Skeletal muscle tissue (tissue), 4 donors: ENCODE results near the gene ENTHD1. TPM values are rescaled to one million over a fixed set of nuclear protein-coding genes. Genes with fewer than 3 reads are reported as not detected.
"Not testable (repeated sequence)": the region's sequence is repeated elsewhere in the genome, so short reads cannot be mapped to it uniquely, and the experiment has no call there.

Experiments used
- H3K27ac ChIP-seq: one replicate; pipeline ENCODE4 v1.7.0; 2013; ENCODE audit warnings: mild to moderate bottlenecking, low read depth, low read length, inconsistent platforms
- H3K27me3 ChIP-seq, 3 donors: one replicate each; pipeline ENCODE4 v1.7.0; 2013; ENCODE audit warnings: low read length in 3 of 3; ENCODE audit not compliant: control insufficient read depth in 3 of 3, insufficient read depth in 3 of 3
- H3K36me3 ChIP-seq, 3 donors: one replicate each; pipeline ENCODE4 v1.7.0; 2013; ENCODE audit warnings: low read length in 3 of 3; ENCODE audit not compliant: control insufficient read depth in 3 of 3, insufficient read depth in 3 of 3
- H3K4me1 ChIP-seq, 3 donors: one replicate each; pipeline ENCODE4 v1.7.0; 2013; ENCODE audit warnings: low read length in 3 of 3, mild to moderate bottlenecking in 3 of 3; ENCODE audit not compliant: control insufficient read depth in 3 of 3, insufficient read depth in 3 of 3
- H3K4me3 ChIP-seq, 3 donors: one replicate each; pipeline ENCODE4 v1.7.0; 2013; ENCODE audit warnings: low read length in 3 of 3
- H3K9ac ChIP-seq, 3 donors: one replicate each; pipeline ENCODE4 v1.7.0; 2013; ENCODE audit warnings: low read length in 3 of 3, mild to moderate bottlenecking in 3 of 3, moderate library complexity in 2 of 3, low read depth in 1 of 3
- H3K9me3 ChIP-seq, 3 donors: one replicate each; pipeline ENCODE4 v1.7.0; 2013; ENCODE audit warnings: low read length in 3 of 3; ENCODE audit not compliant: control insufficient read depth in 3 of 3
- total RNA-seq: library from RNA; depleted of rRNA; stranded (reverse); fragments of >200 nt; gene quantifications from one replicate; pipeline ENCODE4 v1.2.3, GENCODE V29; 2014
- donor health status: Osteomylitis.

The ENTHD1 gene
- total RNA-seq, 1 donor from 2014 or later: not detected

DNA sequence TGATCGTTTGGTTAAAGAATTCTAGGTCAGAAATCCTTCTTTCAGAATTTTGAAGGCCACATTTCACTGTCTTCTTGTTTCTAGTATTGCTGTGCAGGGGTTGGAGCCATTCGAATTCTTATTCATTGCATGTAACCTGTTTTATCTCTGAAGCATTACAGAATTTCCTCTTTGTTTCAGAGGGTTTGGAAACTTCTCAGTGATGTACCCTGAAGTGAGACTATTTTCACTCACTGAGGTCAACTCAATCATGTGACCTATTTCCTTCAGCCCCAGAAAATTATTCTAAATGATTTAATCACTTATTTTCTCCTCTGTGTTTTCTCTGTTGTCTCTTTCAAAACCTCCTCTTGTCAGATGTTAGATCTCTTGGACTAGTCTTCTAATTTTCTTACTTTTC lies 147.8 kb downstream of the ENTHD1 start:
- peaks cover 0 to 2% (median 0%) of the 10 kb centered on the region in 3 donors for H3K9me3 ChIP-seq
- H3K9ac ChIP-seq: no peak overlapping the region
- H3K36me3 ChIP-seq: no peaks in the 10 kb centered on the region
- no peak overlapping the region for H3K4me3 ChIP-seq
- H3K27ac ChIP-seq: no peak overlapping the region
- H3K4me1 ChIP-seq: no peaks in the 10 kb centered on the region
- peaks cover 0 to 11% (median 7%) of the 10 kb centered on the region in 3 donors for H3K27me3 ChIP-seq

DNA sequence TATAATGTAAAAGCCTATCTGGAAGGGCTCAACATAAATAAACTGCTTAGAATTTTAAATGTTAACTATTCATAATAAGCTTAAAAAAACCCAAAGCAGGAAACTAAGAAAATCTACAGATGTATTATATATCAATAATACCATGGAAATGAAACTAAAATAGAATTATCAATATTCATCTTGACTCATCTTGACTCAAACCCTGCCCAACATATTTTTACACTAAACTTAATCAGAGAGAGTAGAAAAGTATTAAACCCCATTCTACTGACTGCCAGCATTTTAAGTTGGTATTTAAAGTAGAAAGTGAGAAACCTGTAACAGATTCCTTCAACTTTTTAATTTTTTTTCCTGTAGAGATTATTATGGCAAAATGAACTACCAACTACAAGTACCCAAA lies 149.2 kb downstream of the ENTHD1 start:
- H3K4me1 ChIP-seq: no peaks in the 10 kb centered on the region
- H3K27me3 ChIP-seq: peaks cover 0 to 11% (median 7%) of the 10 kb centered on the region in 3 donors
- peaks cover 0 to 2% (median 2%) of the 10 kb centered on the region in 3 donors for H3K9me3 ChIP-seq
- no peak overlapping the region for H3K9ac ChIP-seq
- H3K4me3 ChIP-seq: no peak overlapping the region
- no peaks in the 10 kb centered on the region for H3K36me3 ChIP-seq
- H3K27ac ChIP-seq: no peak overlapping the region

GRCh38 chr22:39743935-39744334 lies 149.6 kb downstream of the ENTHD1 start:
- no peak overlapping the region for H3K9ac ChIP-seq
- H3K4me3 ChIP-seq: no peak overlapping the region
- H3K27me3 ChIP-seq: peaks cover 0 to 11% (median 6%) of the 10 kb centered on the region in 3 donors
- H3K9me3 ChIP-seq: peaks cover 0 to 2% (median 2%) of the 10 kb centered on the region in 3 donors
- H3K36me3 ChIP-seq: no peaks in the 10 kb centered on the region
- no peak overlapping the region for H3K27ac ChIP-seq
- H3K4me1 ChIP-seq: no peaks in the 10 kb centered on the region

DNA sequence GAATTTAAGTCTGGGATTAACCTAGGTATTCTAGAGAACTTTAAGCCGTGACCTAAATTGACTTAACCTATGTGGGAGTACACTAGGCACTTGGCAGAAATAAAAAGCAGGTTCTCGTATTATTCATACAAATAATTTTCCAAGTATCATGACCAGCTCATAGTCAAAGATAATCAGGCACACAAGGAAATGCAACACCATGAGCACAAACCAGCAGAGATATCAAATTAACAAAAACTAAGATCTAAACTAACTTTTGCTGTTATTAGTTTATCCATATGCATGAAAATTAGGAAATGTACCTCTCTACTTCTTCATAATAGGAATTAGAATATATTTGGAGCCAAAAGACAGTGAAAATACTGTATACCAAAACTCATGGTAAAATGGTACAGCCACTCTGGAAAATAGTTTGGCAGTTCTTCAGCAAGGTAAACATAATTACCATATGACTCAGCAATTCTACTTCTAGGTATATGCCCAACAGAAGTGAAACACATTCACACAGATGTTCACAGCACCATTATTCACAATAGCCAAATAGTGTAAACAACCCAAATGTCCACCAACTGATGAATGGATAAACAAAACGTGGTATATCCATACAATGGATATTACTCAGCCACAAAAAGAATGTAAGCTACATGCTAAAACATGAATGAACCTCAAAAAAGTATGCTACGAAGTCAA lies 154.1 kb downstream of the ENTHD1 start:
- Histone ChIP-seq H3K9me3 (peaks cover 0 to 2% (median 0%) of the 10 kb centered on the region in 3 donors), H3K9ac (no peak overlapping the region), H3K4me3 (no peak overlapping the region), H3K27ac (no peak overlapping the region), H3K36me3 (no peaks in the 10 kb centered on the region), H3K4me1 (no peaks in the 10 kb centered on the region), H3K27me3 (peaks cover 0 to 23% (median 6%) of the 10 kb centered on the region in 3 donors)

GRCh38 chr22:39738746-39739145 lies 154.8 kb downstream of the ENTHD1 start:
- H3K27ac ChIP-seq: no peak overlapping the region
- peaks cover 0 to 20% (median 6%) of the 10 kb centered on the region in 3 donors for H3K27me3 ChIP-seq
- H3K36me3 ChIP-seq: no peaks in the 10 kb centered on the region

DNA sequence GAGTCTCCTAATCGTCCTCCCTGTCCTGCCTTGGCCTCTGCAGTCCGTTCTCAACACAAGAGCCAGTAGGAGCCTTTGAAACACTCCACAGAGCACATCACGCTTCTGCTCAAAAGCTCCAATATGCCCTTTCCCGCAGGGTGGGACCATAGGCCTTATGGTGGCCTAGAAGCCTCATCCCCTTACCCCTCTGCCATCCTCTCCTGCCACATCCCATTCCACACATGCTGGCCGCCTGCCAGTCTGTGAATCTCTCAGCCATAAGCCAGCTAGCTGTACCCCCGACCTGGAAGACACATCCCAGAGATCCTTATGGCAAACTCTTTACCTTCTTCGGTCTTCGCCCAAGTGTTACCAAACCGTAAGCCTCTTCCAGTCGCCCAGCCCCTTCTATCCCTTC lies 157.8 kb downstream of the ENTHD1 start:
- Histone ChIP-seq H3K27ac (no peak overlapping the region), H3K9ac (no peak overlapping the region), H3K4me3 (no peak overlapping the region), H3K36me3 (no peaks in the 10 kb centered on the region), H3K4me1 (no peaks in the 10 kb centered on the region), H3K9me3 (peaks cover 0 to 2% (median 0%) of the 10 kb centered on the region in 3 donors), H3K27me3 (peaks cover 20 to 30% (median 24%) of the 10 kb centered on the region in 3 donors)

More at GRCh38 chr22:39738746-39739145, 154.8 kb downstream of the ENTHD1 start:
- no peak overlapping the region for H3K9ac ChIP-seq
- H3K4me3 ChIP-seq: no peak overlapping the region
- no peaks in the 10 kb centered on the region for H3K4me1 ChIP-seq
- peaks cover 0 to 2% (median 0%) of the 10 kb centered on the region in 3 donors for H3K9me3 ChIP-seq

DNA sequence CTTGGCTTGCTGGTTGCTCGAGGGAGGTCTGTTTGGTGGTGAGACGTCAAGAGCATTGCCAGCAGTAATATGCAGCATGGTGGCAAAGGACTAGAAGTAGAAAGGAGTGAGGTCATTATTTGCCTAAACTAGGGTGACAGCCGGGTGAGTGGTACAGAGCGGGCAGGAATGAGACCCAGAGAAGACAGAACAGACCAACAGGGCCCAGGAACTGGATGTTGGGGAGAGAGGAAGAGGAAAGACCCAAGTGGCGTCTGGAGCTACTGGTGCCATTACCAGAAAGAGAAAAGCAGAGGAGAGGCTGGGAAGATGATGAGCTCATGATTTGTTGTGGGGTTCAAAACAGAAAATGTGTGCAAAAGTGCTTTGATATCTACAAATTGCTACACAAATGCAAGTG lies 158.7 kb downstream of the ENTHD1 start:
- Histone ChIP-seq H3K9me3 (peaks cover 0 to 2% (median 0%) of the 10 kb centered on the region in 3 donors), H3K27me3 (peaks cover 20 to 30% (median 24%) of the 10 kb centered on the region in 3 donors), H3K36me3 (no peaks in the 10 kb centered on the region)

GRCh38 chr22:39734046-39734445 lies 159.5 kb downstream of the ENTHD1 start:
- not testable (repeated sequence) for H3K4me3 ChIP-seq, H3K9me3 ChIP-seq, H3K4me1 ChIP-seq, H3K27ac ChIP-seq, H3K36me3 ChIP-seq, H3K9ac ChIP-seq
- H3K27me3 ChIP-seq: peaks cover 20 to 30% (median 24%) of the 10 kb centered on the region in 3 donors

More for the DNA sequence above, 158.7 kb downstream of the ENTHD1 start:
- no peak overlapping the region for H3K9ac ChIP-seq
- no peaks in the 10 kb centered on the region for H3K4me1 ChIP-seq
- H3K27ac ChIP-seq: no peak overlapping the region
- H3K4me3 ChIP-seq: no peak overlapping the region

DNA sequence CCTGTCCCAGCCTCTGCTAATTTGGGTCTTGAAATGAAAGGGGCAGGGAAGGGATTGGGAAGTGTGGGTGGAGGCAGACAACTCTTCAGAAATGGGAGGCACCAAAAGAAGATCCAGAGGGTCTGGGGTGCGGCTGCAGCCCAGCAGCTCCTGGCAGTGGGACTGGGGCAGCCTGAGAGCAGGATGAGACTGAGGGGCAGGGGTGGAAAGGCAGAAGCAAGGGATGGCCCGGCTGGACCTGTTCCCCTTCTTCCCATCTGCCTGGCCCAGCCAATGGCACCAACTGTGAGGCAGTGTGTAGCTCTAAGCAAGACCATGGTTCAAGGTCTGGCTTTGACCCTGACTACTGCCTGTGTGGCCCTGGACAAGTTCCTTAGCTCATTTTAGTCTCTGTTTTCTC lies 160.4 kb downstream of the ENTHD1 start:
- no peak overlapping the region for H3K27ac ChIP-seq
- no peaks in the 10 kb centered on the region for H3K9me3 ChIP-seq
- H3K4me1 ChIP-seq: no peaks in the 10 kb centered on the region
- no peak overlapping the region for H3K4me3 ChIP-seq
- no peaks in the 10 kb centered on the region for H3K36me3 ChIP-seq
- H3K27me3 ChIP-seq: peaks cover 24 to 35% (median 30%) of the 10 kb centered on the region in 3 donors
- H3K9ac ChIP-seq: no peak overlapping the region

DNA sequence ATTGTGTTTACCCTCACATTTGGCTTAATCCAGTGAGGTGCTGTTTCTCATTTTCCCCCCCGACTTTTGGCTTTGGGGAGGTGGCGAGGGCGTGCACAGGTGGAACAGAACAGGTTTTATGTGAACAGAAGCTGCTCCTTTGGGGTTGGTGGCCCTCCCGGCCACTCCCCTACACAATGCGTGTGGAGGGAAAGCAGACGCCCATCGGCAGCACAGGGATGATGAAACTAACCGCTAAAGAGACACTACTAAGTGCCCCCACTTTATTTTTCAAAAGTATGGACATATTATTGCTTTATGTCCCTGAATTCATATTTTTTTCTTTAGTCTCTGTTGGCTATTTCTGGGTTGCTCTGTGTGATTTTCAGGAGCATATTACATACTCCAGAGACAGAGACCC lies 160.9 kb downstream of the ENTHD1 start:
- H3K27me3 ChIP-seq: peaks cover 26 to 37% (median 34%) of the 10 kb centered on the region in 3 donors
- no peaks in the 10 kb centered on the region for H3K36me3 ChIP-seq
- H3K9me3 ChIP-seq: no peaks in the 10 kb centered on the region
- H3K4me3 ChIP-seq: no peak overlapping the region
- H3K4me1 ChIP-seq: no peaks in the 10 kb centered on the region
- no peak overlapping the region for H3K9ac ChIP-seq
- no peak overlapping the region for H3K27ac ChIP-seq
